ENCODE results near the gene SAMD4A.
"Not testable (repeated sequence)": the region's sequence is repeated elsewhere in the genome, so short reads cannot be mapped to it uniquely, and the experiment has no call there.

SAMD4A gene

DNA sequence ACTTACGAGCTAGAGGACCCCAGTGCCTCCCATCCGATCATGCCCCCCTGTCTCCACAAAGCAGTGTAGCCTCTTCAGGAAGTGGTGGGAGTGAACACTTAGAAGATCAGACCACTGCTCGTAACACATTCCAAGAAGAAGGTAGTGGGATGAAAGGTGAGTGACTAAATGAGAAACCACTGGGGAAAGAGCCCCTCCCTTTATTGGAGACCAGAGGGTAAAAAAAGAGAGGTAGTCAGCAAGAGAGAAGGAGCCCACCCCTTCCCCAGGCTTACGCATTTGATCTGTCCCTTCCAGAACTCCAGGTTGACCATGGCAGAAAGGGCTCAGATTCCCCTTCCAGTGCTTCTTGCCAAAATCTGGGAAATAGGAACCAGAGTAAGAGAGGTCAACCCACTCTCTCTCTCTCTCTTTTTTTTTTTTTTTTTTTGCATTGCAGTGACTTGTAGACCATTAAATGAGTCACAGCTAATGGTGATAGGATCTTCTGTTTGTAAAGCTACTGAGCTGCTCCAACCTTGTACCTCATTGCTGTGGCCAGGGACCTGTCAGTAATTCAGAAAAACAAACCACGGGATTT is 170.3 kb downstream of the SAMD4A start:
- no peak for DNase-seq

- DNase-seq: no peak
Measured at GRCh38 chr14:54738009-54738408, 171.1 kb downstream of the SAMD4A start.

- DNase-seq: no peak
Measured at GRCh38 chr14:54739514-54739913, 172.6 kb downstream of the SAMD4A start.

DNA sequence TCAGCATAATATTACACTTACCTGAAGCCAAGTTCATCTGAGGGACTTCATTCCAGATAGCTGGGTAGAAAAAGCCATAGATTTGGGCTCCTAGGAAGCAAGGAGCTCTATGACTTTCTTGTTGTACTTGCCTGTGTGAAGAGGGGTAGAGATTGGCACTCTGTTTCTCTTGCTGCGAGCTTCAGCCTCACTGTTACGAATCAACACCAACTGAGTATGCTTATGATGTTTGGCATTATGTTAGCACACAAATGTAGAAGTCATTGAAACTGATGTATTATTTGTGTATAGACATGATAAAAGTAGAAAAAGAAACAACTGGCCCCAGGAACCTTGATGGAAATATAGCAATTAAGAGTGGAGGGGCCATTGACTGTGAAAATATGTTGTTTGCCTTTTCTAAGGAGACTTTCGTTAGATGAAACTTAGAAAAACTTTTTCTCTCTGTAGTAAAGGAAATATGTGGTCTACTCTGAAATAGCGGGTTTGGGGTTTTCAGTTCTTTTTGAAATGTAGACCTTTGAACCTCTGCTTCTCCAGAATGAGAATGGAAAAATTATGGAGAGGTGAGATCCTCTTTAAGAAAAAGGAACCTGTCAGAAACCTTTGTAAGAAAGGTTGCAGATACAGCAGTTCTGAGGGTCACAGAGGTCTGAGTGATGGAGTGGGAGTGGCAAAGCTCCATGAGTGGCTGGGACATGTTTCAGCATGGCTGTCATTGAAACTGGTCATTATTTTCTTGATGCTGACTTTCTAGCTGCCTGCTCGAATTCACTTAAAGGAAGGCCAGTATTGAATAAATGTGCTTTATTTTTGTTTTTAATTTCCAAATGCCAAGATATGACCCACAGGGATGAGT is 175.8 kb downstream of the SAMD4A start:
- no peak for DNase-seq

DNA sequence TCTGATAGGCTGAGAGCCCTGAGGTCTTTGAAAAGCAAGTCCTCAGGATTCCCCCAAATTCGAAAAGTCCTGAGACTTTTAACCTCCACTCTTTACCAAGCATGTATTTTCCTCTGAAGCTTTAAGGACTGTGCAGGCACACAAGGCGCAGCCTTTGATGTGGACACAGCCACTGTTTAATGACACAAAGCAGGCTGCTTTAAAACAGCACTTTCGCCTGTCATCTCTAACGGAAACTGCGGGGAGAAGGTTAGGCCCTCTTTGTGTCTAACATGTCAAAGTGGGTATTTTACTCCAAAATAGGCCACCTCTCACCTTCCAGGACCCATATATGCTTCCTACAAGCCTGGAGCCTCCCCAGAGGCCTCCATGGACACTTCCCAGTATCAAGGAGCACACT is 176.5 kb downstream of the SAMD4A start:
- no peak for DNase-seq

DNA sequence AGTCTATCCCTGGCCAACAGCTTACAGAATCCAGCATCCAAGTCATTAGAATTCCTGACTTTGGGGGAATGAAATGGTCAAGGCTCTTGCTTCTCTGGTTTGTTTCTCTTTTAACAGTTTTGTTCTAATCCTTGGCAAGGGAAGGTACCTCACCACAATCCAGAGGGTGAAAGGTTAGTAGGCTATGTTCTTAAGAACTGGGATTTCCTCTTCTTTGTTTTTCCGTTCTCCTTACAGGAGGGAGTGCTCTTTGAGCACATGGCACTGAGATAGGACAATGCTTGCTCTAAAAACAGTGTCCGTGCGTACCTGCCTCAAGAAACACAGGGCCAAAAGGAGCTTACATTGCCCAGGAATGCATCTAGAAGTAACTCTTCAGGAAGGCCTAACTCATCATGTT is 179.1 kb downstream of the SAMD4A start:
- DNase-seq: no peak

GRCh38 chr14:54747616-54748015 is 180.7 kb downstream of the SAMD4A start:
- no peak for DNase-seq

- no peak for DNase-seq
Measured at GRCh38 chr14:54749180-54749579, 182.3 kb downstream of the SAMD4A start.

- no peak for DNase-seq
Measured at GRCh38 chr14:54749727-54750126, 182.8 kb downstream of the SAMD4A start.

GRCh38 chr14:54752611-54753010 is 185.7 kb downstream of the SAMD4A start:
- DNase-seq: not testable (repeated sequence)

GRCh38 chr14:54753396-54753795 is 186.5 kb downstream of the SAMD4A start:
- DNase-seq: not testable (repeated sequence)

- no peak for DNase-seq
Measured at GRCh38 chr14:54754116-54754622, 187.2 kb downstream of the SAMD4A start.

DNA sequence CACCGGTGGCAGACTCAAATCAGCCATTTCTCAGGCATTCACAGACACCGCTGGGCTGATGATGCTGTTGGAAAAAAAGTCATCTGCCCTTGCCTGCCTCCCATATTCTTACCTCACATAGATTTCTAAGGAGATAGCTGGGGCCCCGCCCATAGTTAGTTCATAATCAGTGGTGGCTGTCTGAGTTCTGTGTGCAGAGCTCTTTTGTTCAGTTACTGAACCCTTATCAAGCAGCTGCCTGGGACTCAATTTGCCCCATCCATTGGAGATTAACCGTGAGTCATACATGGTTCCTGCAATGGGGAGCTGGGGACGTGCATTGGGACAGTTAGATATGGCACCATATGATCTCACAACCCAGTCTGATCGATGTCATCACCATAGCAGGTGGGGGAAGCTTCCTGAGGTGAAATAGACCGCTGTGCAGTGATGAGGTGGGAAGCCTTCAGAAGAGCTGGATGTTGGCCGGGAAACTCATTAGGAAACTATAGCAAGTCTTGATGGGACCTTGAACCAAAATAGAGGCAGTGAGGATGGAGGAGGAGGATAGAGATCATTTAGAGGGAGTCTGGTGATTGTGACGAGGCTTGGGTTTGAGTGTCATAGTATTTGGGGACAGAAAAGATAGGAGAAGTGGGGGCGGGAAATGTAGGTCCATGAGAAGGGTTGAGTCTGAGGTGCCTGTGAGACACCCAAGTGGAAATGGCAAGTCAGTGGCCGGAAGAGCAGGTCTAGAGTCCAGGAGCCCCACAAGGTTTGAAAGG is 187.9 kb downstream of the SAMD4A start:
- no peak for DNase-seq

DNA sequence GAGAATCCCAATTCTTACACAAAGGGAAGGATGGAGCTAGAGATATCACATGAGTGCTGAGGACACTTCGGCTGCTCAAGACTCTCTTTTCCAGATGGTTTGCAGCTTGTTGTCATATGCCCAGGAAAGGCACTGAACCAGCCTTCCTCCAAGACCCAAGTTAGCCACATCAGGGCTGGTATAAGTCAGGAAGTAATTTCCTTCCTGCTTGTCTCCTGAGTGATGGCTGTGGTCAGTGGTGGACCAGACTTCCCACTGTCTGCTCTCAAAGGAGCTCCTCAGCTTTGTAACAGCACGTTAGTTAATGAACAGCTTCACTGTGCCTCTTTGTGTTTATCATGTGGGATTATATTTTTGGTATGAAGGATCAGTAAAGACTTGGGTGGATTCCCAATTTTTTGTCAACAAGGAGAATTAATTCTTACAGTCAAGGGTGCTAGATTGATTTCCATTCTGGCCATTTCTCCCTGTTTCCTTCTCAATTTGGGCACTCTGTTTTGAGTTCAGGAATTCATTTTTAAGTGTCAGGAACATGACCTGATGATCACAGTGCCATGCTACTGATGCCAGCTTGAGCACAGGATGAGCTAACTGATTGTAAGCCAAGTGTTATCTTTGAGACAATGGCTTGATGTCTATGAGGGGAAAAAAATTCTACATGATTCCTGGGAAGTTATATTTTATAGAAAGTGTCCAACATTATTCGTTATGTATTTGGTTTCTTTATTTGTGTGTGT is 189.9 kb downstream of the SAMD4A start:
- DNase-seq: no peak

DNA sequence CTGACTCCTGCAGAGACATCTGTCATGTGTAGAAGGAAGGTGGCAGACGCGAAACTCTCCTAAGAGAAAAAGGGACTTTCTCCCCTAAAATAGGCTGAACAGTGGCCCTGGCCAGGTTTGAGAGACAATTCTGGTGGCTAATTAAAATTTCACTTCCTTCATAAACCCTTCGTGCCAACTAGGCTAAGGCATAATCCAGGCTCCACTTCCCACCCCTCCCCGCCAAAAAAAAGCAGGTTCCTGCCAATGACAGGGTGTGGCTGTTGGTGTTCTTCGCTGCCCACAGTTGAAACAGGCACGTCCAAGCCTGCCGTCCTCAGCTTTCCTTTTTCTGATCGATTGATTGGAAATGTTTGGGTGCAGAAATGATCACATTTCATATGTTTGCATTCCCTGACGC is 191.1 kb downstream of the SAMD4A start:
- DNase-seq: no peak

DNA sequence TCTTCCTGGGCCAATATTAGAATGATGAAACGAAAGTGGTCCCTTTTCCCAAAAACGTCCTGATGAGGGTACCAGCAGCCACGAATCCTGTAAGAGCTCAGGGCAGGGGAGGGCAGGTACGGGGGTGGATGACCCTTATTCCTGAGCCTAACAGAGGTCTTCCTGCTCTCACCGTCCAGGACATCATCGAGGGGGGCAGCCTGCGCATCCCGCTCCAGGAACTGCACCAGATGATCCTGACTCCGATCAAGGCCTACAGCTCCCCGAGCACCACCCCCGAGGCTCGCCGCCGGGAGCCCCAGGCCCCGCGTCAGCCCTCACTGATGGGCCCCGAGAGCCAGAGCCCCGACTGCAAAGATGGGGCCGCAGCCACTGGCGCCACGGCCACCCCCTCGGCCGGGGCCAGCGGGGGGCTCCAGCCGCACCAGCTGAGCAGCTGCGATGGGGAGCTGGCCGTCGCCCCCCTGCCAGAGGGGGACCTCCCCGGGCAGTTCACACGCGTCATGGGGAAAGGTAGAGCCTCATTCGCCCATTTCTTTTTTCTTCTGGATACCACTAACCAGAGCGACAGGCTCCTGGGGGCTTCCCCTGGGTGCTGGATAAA is 193.2 kb downstream of the SAMD4A start:
- DNase-seq: no peak

GRCh38 chr14:54760866-54761575 is 194.1 kb downstream of the SAMD4A start:
- DNase-seq: no peak

DNA sequence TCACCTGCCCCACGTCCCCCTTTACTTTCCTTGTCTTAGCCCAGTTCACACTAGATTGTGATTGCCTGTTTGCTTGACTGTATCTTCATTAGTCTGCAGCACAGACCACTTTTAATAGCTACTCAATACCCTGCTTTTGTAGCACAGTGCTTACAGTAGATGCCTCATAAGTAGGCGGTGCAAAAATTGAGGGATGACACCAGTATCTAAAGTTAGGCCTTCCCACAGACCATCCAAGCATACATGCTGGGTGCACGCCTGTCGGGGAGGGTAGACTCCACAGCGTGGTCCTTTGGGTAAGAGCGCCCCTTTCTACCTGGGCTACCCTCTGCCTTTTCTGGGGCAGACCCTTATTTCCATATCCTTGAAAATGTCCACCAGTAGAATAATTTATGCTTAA is 194.9 kb downstream of the SAMD4A start:
- no peak for DNase-seq

- no peak for DNase-seq
Measured at GRCh38 chr14:54762296-54762695, 195.4 kb downstream of the SAMD4A start.

GRCh38 chr14:54763761-54764160 is 196.8 kb downstream of the SAMD4A start:
- no peak for DNase-seq

GRCh38 chr14:54766276-54767138 is 199.6 kb downstream of the SAMD4A start:
- no peak for DNase-seq

Data from GOT3 (cell line).